NCI-H1048 (cell line): Measurements from ENCODE around the gene KIF5C.

ENCODE experiments used
- DNase-seq: peaks from one replicate; lab custom pipeline; 2025; lab: John Stamatoyannopoulos, UW

The KIF5C gene

DNA sequence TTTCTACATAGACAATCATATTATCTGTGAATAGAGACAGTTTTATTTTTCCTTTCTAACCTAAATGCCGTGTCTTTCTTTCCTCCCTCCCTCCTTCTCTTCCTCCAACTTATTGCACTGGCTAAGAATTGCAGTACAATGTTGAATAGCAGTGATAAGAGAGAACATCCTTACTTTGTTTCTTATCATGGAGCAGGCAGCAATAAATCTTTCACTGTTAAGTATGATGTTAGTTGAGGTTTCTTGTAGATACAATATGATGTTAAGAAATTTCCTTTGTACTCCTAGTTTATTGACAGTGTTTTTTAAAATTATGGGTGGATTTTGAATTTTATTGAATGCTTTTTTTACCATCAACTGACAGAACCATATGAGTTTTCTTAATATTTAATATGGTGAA lies 169.5 kb downstream of the KIF5C start:
- no peak for DNase-seq

GRCh38 chr2:149047118-149047517 lies 172.1 kb downstream of the KIF5C start:
- no peak for DNase-seq

DNA sequence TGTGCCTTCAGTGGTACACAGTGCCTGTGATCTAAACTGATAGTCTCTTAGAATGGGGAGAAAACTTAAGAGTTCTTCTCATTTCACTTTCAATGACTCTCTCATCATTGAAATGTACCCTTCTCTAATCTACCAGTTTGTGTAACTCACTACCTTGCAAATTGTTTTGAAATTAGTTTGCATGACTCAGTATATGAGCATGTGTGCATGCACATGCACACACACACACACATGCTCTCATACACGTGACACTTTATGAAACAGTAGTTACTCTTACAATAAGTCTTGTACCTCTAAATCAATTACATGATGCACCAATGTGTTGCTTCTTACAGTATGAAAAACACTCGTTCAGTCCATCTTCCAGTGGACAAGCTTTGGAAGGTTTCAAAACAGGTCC lies 174.1 kb downstream of the KIF5C start:
- DNase-seq = no peak

- DNase-seq = no peak
Measured at GRCh38 chr2:149050188-149050587, 175.2 kb downstream of the KIF5C start.

GRCh38 chr2:149055751-149056150 lies 180.7 kb downstream of the KIF5C start:
- DNase-seq = no peak

DNA sequence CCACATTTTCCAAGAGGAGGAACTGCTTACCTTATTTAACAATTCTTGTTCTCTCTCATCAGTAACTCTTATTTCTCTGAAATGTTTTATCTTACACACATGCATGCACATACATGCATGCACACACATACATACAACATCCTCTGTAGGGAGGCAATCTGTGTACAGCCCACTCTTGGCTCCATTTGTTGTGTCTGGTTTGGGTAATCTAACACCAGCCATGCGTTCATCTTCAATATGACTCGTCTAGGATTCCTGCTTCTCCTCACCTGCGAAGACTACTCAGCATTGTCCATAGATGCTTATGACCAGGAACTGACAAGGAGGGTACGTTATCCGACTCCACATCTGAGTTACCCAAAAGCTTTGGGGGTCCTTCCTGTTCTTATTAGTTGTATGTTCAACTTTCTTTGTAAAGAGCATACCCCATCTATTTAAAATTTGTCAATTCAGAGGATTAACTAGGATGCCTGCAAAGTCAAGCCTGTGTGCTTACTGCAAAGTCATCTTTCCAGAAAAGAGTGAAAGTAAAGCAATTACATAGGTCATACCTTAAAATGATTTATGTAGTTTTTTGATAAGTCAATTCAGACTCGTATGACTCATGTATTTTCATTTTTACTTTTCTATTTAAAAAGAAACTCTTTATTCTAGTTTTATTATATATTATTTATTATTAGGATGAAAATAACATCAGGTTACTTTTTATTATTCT lies 181.7 kb downstream of the KIF5C start:
- no peak for DNase-seq

DNA sequence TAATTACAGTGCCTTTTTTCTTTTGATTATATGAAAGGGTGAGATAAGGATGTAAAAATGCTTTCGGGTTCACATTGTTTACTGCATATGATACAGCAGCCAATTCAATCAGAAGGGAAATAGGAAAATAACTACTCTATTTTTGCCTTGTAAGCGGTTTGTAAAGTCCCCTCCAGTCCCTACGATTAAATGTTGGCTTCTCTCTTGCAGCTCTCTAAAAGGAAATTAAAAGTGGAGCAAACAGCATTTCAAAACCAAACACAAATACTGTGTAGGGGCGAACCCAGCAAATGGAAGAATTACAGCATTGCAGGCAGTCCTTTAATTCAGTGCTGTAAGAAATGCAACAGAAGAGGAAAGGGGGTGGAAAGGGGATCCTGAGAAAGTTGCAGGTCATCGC lies 182.4 kb downstream of the KIF5C start:
- DNase-seq = no peak

DNA sequence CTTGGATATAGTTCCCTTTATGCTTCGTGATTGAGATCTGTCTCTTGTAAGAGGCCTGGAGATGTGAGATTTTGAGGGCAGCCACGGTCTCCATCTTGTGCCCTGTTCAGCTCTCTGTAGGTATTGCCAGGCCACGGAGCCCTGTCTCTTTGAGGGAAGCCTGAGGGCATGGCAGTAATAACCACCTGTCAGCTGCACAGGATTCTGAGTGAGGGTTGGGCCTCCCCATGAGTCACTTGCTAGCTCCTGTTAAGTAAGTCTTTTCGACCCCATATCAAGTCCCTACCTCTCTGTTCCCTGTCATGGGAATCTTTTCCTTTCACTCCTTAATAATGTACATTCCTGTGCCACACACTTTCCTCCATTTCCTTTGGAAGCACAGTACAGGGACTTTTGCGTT lies 183.9 kb downstream of the KIF5C start:
- DNase-seq = no peak

DNA sequence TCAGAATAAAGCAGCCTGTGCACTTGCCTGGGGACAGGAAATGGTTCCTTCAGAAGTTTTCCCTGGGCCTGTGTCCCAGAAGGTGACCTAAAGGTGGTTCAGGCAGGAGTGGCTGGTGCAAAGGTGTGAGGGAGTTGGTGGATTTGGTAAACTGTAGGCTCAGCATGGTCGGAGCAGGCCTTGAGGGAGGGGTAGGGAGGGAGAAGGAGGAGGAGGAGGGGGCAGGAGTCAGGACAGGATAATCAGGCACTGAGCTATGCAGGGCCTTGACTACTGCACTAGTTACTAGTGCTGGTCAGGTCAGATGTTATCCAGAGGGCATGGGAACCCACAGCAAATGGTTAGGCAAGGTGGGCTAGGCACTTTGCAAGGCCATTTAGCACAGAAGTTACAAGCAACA lies 184.8 kb downstream of the KIF5C start:
- DNase-seq = no peak

DNA sequence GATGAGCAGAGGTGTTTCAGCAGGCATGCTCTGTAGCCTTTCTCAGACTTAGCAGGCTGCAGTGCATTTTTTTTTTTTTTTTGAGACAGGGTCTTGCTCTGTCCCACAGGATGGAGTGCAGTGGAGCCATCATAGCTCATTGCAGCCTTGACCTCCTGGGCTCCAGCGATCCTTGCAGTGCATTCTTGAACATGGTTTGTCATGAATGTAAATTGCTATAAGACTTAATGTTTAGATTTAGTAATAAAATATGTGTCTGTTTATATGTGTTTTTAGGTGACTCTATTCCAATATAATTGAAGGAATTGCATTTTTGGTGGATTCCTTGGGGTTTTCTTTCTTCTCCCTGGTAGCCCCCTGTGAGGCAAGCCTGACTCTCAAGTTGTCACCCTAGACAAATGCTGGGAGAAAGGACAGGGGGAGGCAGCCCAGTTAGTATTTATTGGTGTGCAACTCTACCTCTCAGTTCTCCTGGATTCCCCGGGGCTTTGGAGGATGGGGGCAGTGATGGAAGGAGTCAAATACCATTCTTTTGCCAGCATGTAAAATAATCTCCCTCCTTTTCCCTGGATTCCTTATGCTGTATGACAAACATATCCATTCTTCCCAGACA lies 186.2 kb downstream of the KIF5C start:
- no peak for DNase-seq

GRCh38 chr2:149062531-149062930 lies 187.5 kb downstream of the KIF5C start:
- DNase-seq = no peak

- DNase-seq = no peak
Measured at GRCh38 chr2:149063177-149063576, 188.2 kb downstream of the KIF5C start.

DNA sequence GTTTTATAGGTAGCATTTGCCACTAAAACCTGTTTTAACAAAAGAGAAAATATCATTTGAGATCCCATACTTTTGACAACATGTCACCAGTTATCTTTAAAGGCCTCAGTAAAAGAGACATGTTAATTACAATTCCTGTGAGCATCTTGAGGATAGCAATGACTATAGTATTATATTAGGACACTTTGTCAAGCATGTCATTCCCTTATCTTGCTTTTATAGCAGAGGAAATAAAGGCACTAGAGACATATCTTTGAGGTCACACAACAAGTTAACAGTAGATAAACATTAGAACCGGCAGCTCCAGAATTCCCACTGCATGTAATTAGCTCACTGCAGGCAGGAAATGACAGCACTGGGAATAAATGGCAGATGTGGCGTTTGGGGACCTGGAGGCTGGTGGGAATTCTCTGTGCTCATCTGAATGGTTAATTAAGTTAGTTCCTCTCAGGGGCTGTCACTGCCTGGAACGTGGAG lies 189.4 kb downstream of the KIF5C start:
- DNase-seq = no peak

DNA sequence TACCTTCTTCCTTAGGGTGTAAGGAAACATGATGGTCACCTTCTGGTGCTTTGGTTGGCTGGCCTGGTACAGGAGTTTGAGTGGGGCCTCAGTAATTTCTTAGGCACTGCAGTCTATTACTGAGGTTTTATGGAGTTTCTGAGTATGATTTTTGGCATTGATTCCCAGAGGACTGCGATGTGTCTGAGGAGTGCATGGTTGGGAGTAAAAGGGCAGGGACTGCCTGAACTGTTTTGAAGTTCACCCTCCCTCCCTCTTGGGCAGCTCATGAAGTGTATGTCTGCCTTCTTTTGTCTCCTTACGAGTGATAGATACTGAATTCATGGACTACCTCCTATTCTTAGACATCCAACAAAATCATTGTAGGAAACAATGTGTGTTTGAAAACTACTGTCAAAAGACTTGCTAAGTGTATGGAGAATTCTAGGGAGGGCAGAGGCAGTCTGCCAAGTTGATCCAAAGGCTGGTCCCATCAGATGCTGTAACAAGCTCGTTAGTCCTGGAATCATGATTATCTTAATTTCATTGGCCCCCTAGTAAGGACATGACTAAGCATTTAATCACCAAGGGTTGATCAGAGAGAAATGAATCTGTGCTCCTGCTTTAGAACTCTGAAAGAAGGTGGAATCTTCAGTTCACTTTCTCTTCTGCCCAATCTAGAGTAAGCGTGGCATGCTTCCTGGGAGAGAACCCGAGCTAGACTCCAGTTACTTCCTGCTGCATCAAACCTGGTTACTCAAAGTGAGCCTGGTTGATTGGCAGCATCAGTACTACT lies 190.0 kb downstream of the KIF5C start:
- DNase-seq = no peak

- DNase-seq = no peak
Measured at GRCh38 chr2:149068225-149068995, 193.4 kb downstream of the KIF5C start.

DNA sequence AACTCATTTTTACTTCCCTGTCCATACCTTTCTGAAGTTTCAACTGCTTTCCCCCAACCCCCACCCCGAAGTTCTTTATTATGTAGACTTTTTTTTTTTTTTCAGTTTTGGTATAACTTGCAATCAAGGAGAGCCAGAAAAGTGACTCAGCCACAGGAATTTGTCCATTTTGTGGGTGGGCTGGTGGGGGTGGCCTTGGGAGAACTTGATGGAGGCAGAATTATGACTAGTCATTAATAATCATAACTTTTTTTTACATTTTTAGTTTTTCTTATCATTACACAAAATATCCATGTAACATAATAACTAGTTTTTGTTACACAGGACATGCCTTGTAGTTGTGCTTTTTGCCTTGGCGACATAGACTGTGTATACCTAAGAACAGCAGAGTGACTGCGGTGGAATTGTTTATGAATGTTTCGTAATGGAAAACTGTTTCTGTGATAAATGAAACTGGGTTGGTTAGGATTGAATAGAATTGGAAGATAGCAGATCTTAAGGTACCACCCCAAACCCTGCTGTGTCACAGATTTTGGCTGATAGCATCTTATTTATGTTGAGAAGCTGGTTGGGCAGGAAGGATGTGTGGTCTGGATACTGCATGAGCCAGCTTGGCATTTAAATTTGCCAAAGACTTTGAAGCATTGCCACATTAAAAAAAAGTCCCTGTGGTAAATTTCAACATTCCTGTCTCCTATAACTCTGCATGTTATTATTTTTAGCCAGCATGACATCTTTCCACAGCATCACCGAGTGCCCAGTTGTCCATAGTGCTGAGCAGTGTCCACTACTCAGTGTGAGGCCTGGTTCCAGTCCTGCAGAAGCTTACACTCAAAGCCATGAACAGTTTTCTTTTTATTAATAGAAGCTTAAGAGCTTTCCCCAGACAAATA lies 194.2 kb downstream of the KIF5C start:
- DNase-seq = no peak

GRCh38 chr2:149070681-149071320 lies 195.8 kb downstream of the KIF5C start:
- DNase-seq = peak; percentile 50

DNA sequence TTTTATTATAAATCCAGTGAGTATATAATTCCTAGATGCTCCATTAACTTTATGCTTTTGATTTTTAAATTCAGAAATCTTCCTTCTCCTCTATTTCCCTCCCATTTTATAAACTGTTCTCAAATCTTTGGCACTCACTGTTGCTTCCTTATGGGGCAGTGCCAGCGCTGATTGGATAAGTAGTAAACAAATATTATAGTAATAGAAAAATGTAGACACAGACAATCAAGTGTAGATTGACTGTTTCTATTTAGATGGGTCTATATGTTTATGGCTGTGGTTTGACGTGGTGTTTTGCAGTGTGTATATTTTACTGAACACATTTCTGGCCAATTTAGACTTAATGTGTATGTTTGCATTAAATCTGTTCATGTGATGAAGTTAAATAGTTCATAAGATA lies 200.1 kb downstream of the KIF5C start:
- no peak for DNase-seq

GRCh38 chr2:149075853-149076252 lies 200.8 kb downstream of the KIF5C start:
- DNase-seq = no peak
